ENCODE measurements around the gene CYTIP. TPM values are rescaled to one million over a fixed set of nuclear protein-coding genes. Genes with fewer than 3 reads are reported as not detected.

Gene CYTIP
- total and polyA plus RNA-seq, 12 donors = 0.72 to 6.7 (median 3.2) TPM

DNA sequence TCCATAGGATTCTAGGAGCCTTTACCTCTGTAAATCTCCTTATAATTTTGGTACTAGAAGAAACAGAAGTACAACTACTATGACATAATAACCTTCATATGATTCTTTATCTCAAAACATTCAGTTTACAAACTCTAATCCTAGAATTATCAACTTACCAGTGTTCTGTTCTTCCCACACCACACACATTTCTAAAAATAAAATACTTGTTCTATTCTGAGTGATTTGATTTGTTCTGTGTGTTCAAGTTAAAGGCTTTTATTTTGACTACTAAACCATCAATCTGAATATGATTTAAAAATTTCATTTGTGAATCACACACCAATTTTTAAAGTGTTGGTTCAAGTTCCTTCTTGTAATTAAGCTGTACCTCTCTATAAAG is 16.0 kb downstream of the CYTIP start:
- H3K4me1 ChIP-seq (replicated peaks in 1 of 2) = no peaks in the 10 kb centered on the region
- H3K4me3 ChIP-seq = no peak overlapping the region
- no peak overlapping the region for H3K27ac ChIP-seq
- H3K27me3 ChIP-seq = no peaks in the 10 kb centered on the region
- intact Hi-C loops (cut with DNase I) = no loop called here
- no peak for DNase-seq
- H3K9me3 ChIP-seq (replicated peaks in 1 of 3) = peaks cover 0 to 4% (median 0%) of the 10 kb centered on the region in 3 donors
- H3K36me3 ChIP-seq (replicated peaks in 1 of 2) = no peaks in the 10 kb centered on the region
- TF ChIP-seq, protein P1, sequence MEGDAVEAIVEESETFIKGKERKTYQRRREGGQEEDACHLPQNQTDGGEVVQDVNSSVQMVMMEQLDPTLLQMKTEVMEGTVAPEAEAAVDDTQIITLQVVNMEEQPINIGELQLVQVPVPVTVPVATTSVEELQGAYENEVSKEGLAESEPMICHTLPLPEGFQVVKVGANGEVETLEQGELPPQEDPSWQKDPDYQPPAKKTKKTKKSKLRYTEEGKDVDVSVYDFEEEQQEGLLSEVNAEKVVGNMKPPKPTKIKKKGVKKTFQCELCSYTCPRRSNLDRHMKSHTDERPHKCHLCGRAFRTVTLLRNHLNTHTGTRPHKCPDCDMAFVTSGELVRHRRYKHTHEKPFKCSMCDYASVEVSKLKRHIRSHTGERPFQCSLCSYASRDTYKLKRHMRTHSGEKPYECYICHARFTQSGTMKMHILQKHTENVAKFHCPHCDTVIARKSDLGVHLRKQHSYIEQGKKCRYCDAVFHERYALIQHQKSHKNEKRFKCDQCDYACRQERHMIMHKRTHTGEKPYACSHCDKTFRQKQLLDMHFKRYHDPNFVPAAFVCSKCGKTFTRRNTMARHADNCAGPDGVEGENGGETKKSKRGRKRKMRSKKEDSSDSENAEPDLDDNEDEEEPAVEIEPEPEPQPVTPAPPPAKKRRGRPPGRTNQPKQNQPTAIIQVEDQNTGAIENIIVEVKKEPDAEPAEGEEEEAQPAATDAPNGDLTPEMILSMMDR (IDR thresholded peaks at IDR 0.05) = no peak
- no peak for TF ChIP-seq POLR2A (IDR thresholded peaks at IDR 0.05)

GRCh38 chr2:157427003-157427921 is 16.6 kb downstream of the CYTIP start:
- Histone ChIP-seq H3K36me3 (replicated peaks in 1 of 2) (no peaks in the 10 kb centered on the region), H3K27me3 (no peaks in the 10 kb centered on the region), H3K9me3 (replicated peaks in 1 of 3) (peaks cover 0 to 4% (median 0%) of the 10 kb centered on the region in 3 donors), H3K27ac (no peak overlapping the region), H3K4me3 (no peak overlapping the region), H3K4me1 (replicated peaks in 1 of 2) (no peaks in the 10 kb centered on the region)
- TF ChIP-seq, protein P1 (IDR thresholded peaks at IDR 0.05) = no peak
- intact Hi-C loops (cut with DNase I) = no loop called here
- 53 to 62% (median 58%) methylated on average over 6 of the region's 6 CpGs for WGBS, 4 donors
- DNase-seq = no peak

GRCh38 chr2:157426477-157426994 is 17.4 kb downstream of the CYTIP start:
- Histone ChIP-seq H3K9me3 (replicated peaks in 1 of 3) (peaks cover 0 to 4% (median 0%) of the 10 kb centered on the region in 3 donors), H3K4me1 (replicated peaks in 1 of 2) (no peaks in the 10 kb centered on the region), H3K4me3 (no peak overlapping the region), H3K27me3 (no peaks in the 10 kb centered on the region), H3K36me3 (replicated peaks in 1 of 2) (no peaks in the 10 kb centered on the region), H3K27ac (no peak overlapping the region)
- 47 to 57% (median 54%) methylated on average over 4 of the region's 4 CpGs for WGBS, 4 donors
- DNase-seq = no peak
- intact Hi-C loops (cut with DNase I) = no loop called here
- TF ChIP-seq POLR2A (IDR thresholded peaks at IDR 0.05) = no peak
- TF ChIP-seq, protein P1 (IDR thresholded peaks at IDR 0.05) = no peak

- intact Hi-C loops (cut with DNase I) = no loop called here
- no peaks in the 10 kb centered on the region for H3K4me1 ChIP-seq (replicated peaks in 1 of 2)
- no peaks in the 10 kb centered on the region for H3K36me3 ChIP-seq (replicated peaks in 1 of 2)
- peaks cover 0 to 4% (median 0%) of the 10 kb centered on the region in 3 donors for H3K9me3 ChIP-seq (replicated peaks in 1 of 3)
- no peaks in the 10 kb centered on the region for H3K27me3 ChIP-seq
- H3K4me3 ChIP-seq = no peak overlapping the region
- DNase-seq = no peak
- 62 to 73% (median 68%) methylated on average over 1 of the region's 1 CpG for WGBS, 4 donors
- TF ChIP-seq, protein P1 (IDR thresholded peaks at IDR 0.05) = no peak
- TF ChIP-seq POLR2A (IDR thresholded peaks at IDR 0.05) = no peak
- no peak overlapping the region for H3K27ac ChIP-seq
Measured at GRCh38 chr2:157424374-157424773, 19.5 kb downstream of the CYTIP start.

All from adrenal gland (tissue), 12 donors.